AG09319 (cell line): ENCODE measurements around the gene GPC1.

Experiments used
- DNase-seq: peaks from one replicate; pipeline ENCODE4 v3.0.0-alpha.2; 2010; ENCODE audit warnings: low read depth; ENCODE audit errors: extremely low read depth
- CTCF ChIP-seq: IDR thresholded peaks from 2 replicates; pipeline ENCODE4 v1.5.1; 2011; ENCODE audit warnings: low read depth, mild to moderate bottlenecking, inconsistent platforms, low read length, moderate library complexity

The GPC1 gene

GRCh38 chr2:240445961-240446663, 10.6 kb downstream of the GPC1 start:
- DNase-seq, result no peak
- no peak for TF ChIP-seq CTCF

GRCh38 chr2:240446664-240447175, 11.3 kb downstream of the GPC1 start:
- TF ChIP-seq CTCF, result no peak
- no peak for DNase-seq

- TF ChIP-seq CTCF, result no peak
- DNase-seq, result no peak
These were observed 11.9 kb downstream of the GPC1 start for GRCh38 chr2:240447331-240447730.

GRCh38 chr2:240447934-240448333, 12.5 kb downstream of the GPC1 start:
- TF ChIP-seq CTCF, result no peak
- DNase-seq, result no peak

GRCh38 chr2:240448387-240449274, 13.2 kb downstream of the GPC1 start:
- no peak for DNase-seq
- TF ChIP-seq CTCF, result no peak

- no peak for TF ChIP-seq CTCF
- no peak for DNase-seq
These were observed 14.5 kb downstream of the GPC1 start for GRCh38 chr2:240449764-240450531.
